ENCODE data around the gene SAA2. TPM values are rescaled to one million over a fixed set of nuclear protein-coding genes. Genes with fewer than 3 reads are reported as not detected.
"Not testable (repeated sequence)": the region's sequence is repeated elsewhere in the genome, so short reads cannot be mapped to it uniquely, and the experiment has no call there.

The SAA2 gene
- total RNA-seq, 1 donor from 2014 or later: 0.44 TPM

DNA sequence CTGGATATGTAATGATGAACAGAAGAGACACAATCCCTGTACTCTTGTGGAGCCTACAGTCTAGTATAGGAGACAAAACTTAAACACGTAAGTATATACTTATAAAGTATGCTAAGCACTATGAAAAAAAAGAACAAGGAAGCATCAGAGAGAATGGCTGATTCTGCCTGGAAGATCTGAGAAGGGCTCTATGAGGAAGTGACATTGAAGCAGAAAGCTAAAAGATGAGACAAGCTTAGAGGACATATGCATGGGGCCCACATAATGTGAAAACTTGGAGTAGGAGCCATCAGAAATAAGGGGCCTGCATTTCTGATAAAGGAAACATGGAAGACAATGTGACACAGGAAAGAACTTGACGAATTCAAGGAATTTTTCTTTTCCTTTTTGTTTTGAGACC is 34.2 kb upstream of the SAA2 start:
- H3K27me3 Mint-ChIP-seq (ENCODE audit: unreplicated experiment): no peaks in the 10 kb centered on the region
- no peak overlapping the region for H3K4me3 Mint-ChIP-seq (ENCODE audit: unreplicated experiment)
- TF ChIP-seq, protein P1, sequence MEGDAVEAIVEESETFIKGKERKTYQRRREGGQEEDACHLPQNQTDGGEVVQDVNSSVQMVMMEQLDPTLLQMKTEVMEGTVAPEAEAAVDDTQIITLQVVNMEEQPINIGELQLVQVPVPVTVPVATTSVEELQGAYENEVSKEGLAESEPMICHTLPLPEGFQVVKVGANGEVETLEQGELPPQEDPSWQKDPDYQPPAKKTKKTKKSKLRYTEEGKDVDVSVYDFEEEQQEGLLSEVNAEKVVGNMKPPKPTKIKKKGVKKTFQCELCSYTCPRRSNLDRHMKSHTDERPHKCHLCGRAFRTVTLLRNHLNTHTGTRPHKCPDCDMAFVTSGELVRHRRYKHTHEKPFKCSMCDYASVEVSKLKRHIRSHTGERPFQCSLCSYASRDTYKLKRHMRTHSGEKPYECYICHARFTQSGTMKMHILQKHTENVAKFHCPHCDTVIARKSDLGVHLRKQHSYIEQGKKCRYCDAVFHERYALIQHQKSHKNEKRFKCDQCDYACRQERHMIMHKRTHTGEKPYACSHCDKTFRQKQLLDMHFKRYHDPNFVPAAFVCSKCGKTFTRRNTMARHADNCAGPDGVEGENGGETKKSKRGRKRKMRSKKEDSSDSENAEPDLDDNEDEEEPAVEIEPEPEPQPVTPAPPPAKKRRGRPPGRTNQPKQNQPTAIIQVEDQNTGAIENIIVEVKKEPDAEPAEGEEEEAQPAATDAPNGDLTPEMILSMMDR (IDR thresholded peaks at IDR 0.05; ENCODE audit: partially characterized antibody, unreplicated experiment): no peak
- no peaks in the 10 kb centered on the region for H3K4me1 Mint-ChIP-seq (ENCODE audit: low read depth, unreplicated experiment)
- no peaks in the 10 kb centered on the region for H3K36me3 Mint-ChIP-seq (ENCODE audit: unreplicated experiment)
- no peak for DNase-seq
- H3K9me3 Mint-ChIP-seq (ENCODE audit: unreplicated experiment): no peaks in the 10 kb centered on the region
- H3K27ac Mint-ChIP-seq (ENCODE audit: unreplicated experiment): no peak overlapping the region

DNA sequence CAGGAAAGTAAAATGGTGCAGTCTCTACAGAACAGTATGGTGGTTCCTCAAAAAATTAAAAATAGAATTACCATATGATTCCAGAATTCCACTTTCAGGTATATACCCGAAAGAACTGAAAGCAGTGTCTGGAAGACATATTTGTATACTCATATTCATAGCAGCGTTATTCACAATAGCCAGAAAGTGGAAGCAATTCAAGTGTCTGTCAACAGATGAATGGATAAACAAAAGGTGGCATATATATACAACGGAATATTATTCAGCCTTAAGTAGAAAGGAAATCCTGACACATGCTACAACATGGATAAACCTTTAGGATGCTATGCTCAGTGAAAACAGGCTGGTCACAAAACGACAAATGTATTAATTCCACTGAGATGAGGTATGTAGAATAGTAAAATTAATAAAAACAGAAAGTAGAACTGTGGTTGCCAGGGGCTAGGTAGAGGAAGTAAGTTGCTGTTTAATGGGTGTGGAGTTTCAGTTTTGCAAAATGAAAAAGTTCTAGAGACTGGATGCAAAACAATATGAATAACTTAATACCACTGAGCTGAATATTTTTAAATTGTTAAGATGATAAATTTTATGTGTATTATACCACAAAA is 32.1 kb upstream of the SAA2 start:
- Mint-ChIP-seq H3K4me3 (ENCODE audit: unreplicated experiment) (no peak overlapping the region), H3K36me3 (ENCODE audit: unreplicated experiment) (no peaks in the 10 kb centered on the region), H3K9me3 (ENCODE audit: unreplicated experiment) (no peaks in the 10 kb centered on the region), H3K27ac (ENCODE audit: unreplicated experiment) (no peak overlapping the region), H3K4me1 (ENCODE audit: low read depth, unreplicated experiment) (no peaks in the 10 kb centered on the region), H3K27me3 (ENCODE audit: unreplicated experiment) (no peaks in the 10 kb centered on the region)
- TF ChIP-seq, protein P1 (IDR thresholded peaks at IDR 0.05; ENCODE audit: partially characterized antibody, unreplicated experiment): no peak
- DNase-seq: no peak

GRCh38 chr11:18277565-18278271 is 29.2 kb upstream of the SAA2 start:
- Mint-ChIP-seq H3K4me1 (ENCODE audit: low read depth, unreplicated experiment) (no peaks in the 10 kb centered on the region), H3K27me3 (ENCODE audit: unreplicated experiment) (no peaks in the 10 kb centered on the region), H3K36me3 (ENCODE audit: unreplicated experiment) (peaks cover 4% of the 10 kb centered on the region), H3K9me3 (ENCODE audit: unreplicated experiment) (peaks cover 2% of the 10 kb centered on the region), H3K4me3 (ENCODE audit: unreplicated experiment) (no peak overlapping the region), H3K27ac (ENCODE audit: unreplicated experiment) (no peak overlapping the region)
- TF ChIP-seq, protein P1 (IDR thresholded peaks at IDR 0.05; ENCODE audit: partially characterized antibody, unreplicated experiment): no peak
- DNase-seq: no peak

DNA sequence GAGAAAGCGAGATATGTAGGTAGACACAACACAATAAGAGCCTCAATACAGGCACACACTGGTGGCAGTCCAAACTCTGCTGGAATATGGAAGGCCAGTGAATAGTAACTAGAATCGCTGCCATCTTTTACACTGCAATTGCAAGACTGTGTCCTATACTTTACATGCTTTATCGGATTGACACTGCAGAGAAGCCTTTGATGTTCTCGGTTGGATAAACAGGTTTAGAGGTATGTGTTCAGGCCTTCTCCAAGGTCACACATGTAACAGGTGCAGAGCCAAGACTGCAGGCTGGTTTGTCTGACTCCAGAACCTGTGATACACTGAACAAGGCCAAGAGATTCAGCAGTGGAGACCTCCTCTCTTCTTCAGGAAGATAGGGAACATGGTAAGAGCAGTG is 22.7 kb upstream of the SAA2 start:
- peaks cover 2% of the 10 kb centered on the region for H3K9me3 Mint-ChIP-seq (ENCODE audit: unreplicated experiment)
- no peak overlapping the region for H3K4me3 Mint-ChIP-seq (ENCODE audit: unreplicated experiment)
- no peaks in the 10 kb centered on the region for H3K27me3 Mint-ChIP-seq (ENCODE audit: unreplicated experiment)
- no peak for DNase-seq
- TF ChIP-seq, protein P1 (IDR thresholded peaks at IDR 0.05; ENCODE audit: partially characterized antibody, unreplicated experiment): no peak
- no peaks in the 10 kb centered on the region for H3K4me1 Mint-ChIP-seq (ENCODE audit: low read depth, unreplicated experiment)
- peaks cover 4% of the 10 kb centered on the region for H3K36me3 Mint-ChIP-seq (ENCODE audit: unreplicated experiment)
- no peak overlapping the region for H3K27ac Mint-ChIP-seq (ENCODE audit: unreplicated experiment)

GRCh38 chr11:18270102-18270501 is 21.6 kb upstream of the SAA2 start:
- Mint-ChIP-seq H3K9me3 (ENCODE audit: unreplicated experiment) (no peaks in the 10 kb centered on the region), H3K4me3 (ENCODE audit: unreplicated experiment) (no peak overlapping the region), H3K27me3 (ENCODE audit: unreplicated experiment) (no peaks in the 10 kb centered on the region), H3K27ac (ENCODE audit: unreplicated experiment) (no peak overlapping the region), H3K4me1 (ENCODE audit: low read depth, unreplicated experiment) (no peaks in the 10 kb centered on the region), H3K36me3 (ENCODE audit: unreplicated experiment) (peaks cover under 1% of the 10 kb centered on the region)
- TF ChIP-seq, protein P1 (IDR thresholded peaks at IDR 0.05; ENCODE audit: partially characterized antibody, unreplicated experiment): no peak
- no peak for DNase-seq

DNA sequence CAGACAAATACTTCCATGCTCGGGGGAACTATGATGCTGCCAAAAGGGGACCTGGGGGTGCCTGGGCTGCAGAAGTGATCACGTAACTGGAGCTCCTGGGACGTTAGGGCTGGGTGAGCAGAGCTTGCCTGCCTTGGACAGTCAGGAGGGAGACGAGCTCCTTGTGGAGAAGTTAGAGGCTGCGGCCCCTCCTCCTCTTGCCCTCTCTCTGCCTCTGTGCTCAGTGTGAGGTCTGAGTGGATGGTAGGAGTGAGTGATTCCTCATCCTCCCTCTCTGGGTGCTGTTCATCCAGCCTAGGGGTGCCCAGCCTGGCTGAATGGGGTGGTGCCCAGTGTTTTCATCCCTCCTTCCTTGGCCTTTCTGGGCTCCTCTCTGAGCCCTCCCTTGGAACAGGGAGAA is 20.8 kb upstream of the SAA2 start:
- H3K4me1 Mint-ChIP-seq (ENCODE audit: low read depth, unreplicated experiment); DNase-seq; H3K36me3 Mint-ChIP-seq (ENCODE audit: unreplicated experiment); H3K4me3 Mint-ChIP-seq (ENCODE audit: unreplicated experiment); H3K9me3 Mint-ChIP-seq (ENCODE audit: unreplicated experiment); H3K27me3 Mint-ChIP-seq (ENCODE audit: unreplicated experiment); H3K27ac Mint-ChIP-seq (ENCODE audit: unreplicated experiment): not testable (repeated sequence)

DNA sequence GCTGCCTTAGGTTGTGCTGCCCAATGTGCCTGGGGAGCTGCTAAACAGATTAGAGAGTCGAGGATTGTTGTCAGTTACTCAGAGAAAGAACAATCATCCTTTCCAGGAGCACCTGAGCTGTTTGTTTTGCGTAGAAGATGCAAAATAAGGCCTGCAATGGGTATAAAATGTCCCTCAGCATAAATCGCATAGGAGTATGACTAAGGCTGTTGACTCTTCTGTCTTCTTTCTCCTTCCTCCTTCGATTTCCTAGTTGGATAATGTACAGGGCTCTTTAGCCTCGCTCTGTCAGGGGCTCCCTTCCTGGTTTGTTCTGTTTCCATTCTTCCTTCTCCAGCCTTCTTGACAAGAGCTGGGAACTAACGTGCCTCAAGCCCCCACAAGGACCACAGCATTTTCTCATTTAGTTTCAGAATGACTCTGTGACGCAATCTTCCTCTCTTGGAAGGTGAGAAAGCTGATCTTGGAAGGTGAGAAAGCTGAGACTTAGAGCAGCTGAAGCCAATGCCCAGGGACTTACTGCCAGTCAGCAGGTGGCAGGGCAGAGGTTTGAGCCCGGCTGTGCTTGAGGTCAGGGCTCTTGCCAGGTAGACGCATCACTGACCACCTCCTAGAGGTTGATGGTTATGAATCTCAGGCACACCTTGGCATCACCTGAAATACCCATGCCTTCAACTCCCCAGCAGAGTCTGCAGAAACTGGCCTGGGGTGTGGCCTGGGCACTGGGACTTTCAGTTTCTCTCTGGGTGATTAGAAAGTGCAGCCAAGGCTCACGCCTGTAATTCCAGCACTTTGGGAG is 19.1 kb upstream of the SAA2 start:
- H3K36me3 Mint-ChIP-seq (ENCODE audit: unreplicated experiment); DNase-seq; H3K4me3 Mint-ChIP-seq (ENCODE audit: unreplicated experiment); H3K9me3 Mint-ChIP-seq (ENCODE audit: unreplicated experiment); H3K4me1 Mint-ChIP-seq (ENCODE audit: low read depth, unreplicated experiment); H3K27ac Mint-ChIP-seq (ENCODE audit: unreplicated experiment); H3K27me3 Mint-ChIP-seq (ENCODE audit: unreplicated experiment): not testable (repeated sequence)
